Fibroblast of mammary gland (primary cell): Measurements from ENCODE around the gene DEDD.

Experiments used
- DNase-seq: peaks from one replicate; pipeline ENCODE4 v3.0.0-alpha.2; 2010; ENCODE audit warnings: low read depth
- H3K4me3 ChIP-seq: 2 replicates; pipeline ENCODE4 v1.5.1; 2011; ENCODE audit warnings: low read depth, mild to moderate bottlenecking, low read length, moderate library complexity; ENCODE audit not compliant: control insufficient read depth
- CTCF ChIP-seq: conservative IDR thresholded peaks from 2 replicates; pipeline ENCODE4 v1.5.1; 2011; ENCODE audit warnings: low read depth, low read length, inconsistent platforms; ENCODE audit not compliant: control insufficient read depth, insufficient read depth

Gene DEDD

GRCh38 chr1:161089251-161089924, 43.1 kb downstream of the DEDD start, which contains the start of gene NECTIN4:
Gene NECTIN4 (minus strand): TSS chr1:161089558. CDS start chr1:161089296, 262 bp downstream.
- DNase-seq = no peak
- H3K4me3 ChIP-seq = no peak within 1 kb of the TSS
- no peak for TF ChIP-seq CTCF

DNA sequence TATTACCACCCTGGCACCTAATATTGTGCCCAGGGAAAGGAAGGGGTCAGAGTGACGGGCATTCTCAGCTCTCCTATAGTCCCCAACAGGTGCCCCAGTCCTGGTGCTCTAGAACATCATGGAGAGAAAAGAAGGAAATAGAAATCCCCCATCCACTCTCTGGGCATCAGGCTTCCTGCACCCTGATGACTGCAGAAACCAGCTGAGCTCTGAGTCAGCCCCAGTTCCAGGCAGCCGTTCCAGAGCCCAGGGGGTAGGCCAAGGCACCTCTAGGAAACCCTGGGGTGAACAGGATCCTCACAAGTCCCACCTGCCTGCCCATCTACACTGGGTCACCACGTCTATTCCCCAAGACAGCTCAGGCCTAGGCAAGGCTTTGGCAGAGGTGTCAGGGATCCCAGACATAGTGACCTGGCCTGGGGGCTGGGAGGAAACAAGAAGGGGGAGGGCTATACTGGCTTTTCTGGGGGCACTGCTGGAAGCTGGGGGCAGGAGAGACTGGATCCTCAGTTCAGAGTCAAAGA, 43.8 kb downstream of the DEDD start:
- no peak for TF ChIP-seq CTCF
- DNase-seq = peak; percentile 68
- no peak overlapping the region for H3K4me3 ChIP-seq

- no peak for DNase-seq
- no peak for TF ChIP-seq CTCF
- no peak overlapping the region for H3K4me3 ChIP-seq
These were observed 46.0 kb downstream of the DEDD start for GRCh38 chr1:161086457-161086856.

DNA sequence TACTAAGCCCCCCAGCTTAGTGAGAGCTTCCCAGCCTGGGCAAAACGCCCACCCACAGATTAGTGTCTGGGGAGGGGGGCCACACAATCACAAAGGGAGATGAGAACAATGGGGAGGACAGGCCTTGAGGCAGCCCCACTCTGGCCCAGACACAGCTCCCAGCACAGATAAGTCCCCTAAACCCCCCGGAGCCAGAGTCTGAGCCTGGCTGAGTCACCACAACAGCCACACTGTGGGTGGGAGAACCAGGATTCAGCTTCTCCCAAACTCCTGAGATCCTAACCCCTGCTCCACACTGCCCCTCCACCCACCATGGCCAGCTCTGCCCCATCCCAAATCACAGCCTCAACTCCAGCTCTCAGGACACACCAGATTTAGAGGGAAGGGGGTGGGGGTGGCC, 47.3 kb downstream of the DEDD start:
- TF ChIP-seq CTCF = no peak
- no peak overlapping the region for H3K4me3 ChIP-seq
- peak; percentile 49 for DNase-seq

- TF ChIP-seq CTCF = no peak
- H3K4me3 ChIP-seq = no peak overlapping the region
- DNase-seq = no peak
These were observed 47.9 kb downstream of the DEDD start for GRCh38 chr1:161084597-161084988.

DNA sequence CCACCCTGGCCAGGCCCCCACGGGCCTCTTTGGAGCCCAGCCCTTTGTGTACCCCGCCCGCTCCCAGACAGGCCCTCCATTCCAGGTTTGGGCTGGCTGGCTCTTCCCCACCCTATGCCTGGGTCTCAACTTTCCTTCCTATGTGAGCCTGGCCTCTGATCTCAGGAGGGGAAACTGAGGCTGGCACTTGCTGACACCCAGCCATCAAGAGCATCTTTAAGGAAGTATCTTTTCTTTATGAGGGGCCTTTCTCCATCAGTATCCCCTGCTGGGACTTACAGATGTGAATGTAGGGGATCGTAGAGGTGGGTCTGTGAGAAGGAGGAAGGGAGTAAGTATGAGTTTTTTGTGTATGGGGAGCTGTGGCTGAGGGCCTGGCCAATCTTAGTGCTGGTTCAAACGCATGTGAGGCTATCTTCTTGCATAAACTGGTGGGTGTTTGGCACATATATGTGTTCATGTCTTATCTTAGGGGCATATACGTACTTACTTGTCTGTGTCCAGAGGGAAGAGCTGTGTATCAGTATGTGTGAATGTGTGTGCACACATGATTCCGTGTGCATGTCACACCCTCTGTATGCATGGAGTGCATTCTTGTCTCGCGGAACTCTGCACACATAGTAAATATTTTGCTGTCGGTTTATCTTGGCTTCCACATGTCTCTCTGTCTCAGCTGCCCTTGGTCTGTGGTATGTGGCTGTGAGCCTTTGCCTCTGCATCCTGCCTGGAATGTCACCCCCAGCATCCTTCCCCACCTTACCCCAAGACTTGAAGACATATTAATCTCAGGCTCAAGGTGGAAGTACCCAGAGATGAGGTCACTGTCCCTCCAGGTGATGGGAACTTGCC, 48.5 kb downstream of the DEDD start:
- no peak for DNase-seq
- no peak overlapping the region for H3K4me3 ChIP-seq
- no peak for TF ChIP-seq CTCF
